GM20431 (cell line): ENCODE measurements around the gene ARL17B.
"Not testable (repeated sequence)": the region's sequence is repeated elsewhere in the genome, so short reads cannot be mapped to it uniquely, and the experiment has no call there.

Source experiments
- in situ Hi-C: fragments of 300-500 bp; cut with MseI, MboI; formaldehyde crosslinking; loops from one replicate; pipeline ENCODE4 v1.15.0; 2020; ENCODE audit warnings: low sequenced_read_pairs; ENCODE audit not compliant: unreplicated experiment

ARL17B gene

DNA sequence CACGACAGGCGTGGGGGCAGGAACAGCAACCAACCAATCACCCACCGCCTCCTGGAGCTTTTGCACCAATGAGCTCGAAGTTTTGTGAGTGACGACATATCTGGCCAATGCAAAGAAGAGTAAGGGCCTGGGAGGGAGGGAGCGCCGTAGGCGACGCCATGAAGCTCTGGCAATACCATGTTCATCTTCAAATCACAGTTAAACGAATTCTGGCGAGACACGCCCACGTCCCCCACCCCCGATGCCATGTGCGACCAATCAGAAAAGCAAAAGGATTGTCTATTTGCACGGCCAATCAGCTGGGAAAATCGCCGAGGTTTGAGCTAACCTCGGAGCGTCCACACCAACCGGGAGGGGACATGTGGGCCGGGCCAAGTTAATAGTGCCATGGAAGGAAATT, at the start of gene ARL17B:
ARL17B (minus strand) TSS at position 12 of the 400 bp plus-strand sequence. CDS start 3,369 bp downstream, outside the sequence.
- in situ Hi-C loops, result not testable (repeated sequence)

DNA sequence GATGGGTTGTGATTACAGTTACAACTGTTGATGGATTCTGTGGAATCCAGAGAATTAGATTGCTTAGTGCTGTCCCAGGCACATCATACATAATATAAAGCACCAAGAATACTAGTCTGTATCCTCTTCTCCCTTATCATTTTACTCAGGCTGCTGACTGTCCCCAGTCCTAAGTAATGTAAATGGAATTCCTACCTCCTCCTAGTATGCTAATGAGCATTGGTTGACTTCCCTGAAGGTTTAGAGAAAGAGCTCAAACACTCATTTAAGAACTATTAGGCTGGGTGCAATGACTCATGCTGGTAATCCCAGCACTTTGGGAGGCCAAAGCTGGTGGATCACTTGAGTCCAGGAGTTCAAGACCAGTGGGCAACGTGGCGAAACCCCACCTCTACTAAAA, 48.3 kb upstream of the ARL17B start:
- in situ Hi-C loops, result not testable (repeated sequence)

DNA sequence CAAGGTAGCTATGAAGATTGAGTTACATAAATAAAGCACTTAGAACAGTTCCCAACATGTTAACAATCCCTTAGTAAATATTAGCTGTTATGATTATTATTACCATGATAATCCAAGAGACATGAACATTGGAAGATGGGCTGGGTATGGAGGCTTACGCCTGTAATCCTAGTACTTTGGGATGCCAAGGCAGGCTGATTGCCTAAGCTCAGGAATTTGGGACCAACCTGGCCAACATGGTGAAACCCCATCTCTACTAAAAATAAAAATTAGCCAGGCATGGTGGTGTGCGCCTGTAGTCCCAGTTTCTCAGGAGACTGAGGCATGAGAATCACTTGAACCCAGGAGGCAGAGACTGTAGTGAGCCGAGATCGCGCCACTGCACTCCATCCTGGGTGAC, 45.6 kb upstream of the ARL17B start:
- in situ Hi-C loops, result not testable (repeated sequence)

DNA sequence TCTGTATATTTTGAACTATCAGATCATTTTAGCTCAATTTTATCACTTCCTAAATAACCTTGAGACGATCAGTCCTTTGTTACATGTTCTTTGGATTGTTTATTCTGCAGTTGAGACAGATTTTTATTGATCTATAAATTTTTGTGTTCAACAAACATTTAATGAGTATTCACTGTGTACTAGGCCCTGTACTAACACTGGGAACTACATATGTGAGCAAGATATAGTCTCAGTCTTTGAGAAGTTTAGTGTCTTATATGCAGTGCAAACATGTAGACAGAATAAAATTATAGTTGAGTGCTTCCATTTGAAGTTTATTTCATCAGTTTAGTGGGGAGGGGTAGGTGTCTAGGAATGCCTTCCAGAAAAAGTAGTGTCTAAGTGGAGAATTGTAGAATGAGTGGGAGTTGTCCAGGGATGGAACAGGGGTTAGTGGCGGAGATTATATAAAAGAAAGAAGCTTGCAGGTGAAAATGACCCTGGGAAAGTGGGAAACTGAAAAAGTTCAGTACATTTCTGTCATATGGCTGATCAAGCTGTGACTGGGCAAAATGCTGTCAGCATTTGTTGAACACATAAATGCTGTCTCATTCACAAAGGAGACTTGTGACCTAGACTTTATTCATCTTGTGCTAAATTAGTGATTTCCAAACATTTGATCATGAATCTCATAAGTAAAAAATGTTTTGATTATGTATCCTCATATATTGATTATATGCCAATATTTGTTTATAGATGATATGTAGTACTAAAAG, 39.6 kb upstream of the ARL17B start:
- in situ Hi-C loops, result not testable (repeated sequence)

DNA sequence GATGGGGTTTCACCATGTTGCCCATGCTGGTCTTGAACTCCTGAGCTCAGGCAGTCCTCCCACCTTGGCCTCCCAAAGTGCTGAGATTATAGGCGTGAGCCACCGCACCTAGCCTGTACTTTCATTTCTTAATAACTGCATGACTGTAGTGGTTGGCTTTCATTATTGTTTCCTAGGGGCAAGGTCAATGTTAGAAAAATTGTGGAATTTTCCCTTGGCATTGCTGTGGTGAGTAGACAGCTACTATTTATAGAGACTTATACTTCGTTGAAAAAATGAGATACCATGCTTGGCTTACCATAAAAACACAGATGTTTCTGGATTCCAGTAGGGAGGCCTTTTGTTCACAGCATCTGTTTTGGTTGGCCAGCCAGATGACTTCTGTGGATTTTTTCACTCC, 39.0 kb upstream of the ARL17B start:
- in situ Hi-C loops, result not testable (repeated sequence)

DNA sequence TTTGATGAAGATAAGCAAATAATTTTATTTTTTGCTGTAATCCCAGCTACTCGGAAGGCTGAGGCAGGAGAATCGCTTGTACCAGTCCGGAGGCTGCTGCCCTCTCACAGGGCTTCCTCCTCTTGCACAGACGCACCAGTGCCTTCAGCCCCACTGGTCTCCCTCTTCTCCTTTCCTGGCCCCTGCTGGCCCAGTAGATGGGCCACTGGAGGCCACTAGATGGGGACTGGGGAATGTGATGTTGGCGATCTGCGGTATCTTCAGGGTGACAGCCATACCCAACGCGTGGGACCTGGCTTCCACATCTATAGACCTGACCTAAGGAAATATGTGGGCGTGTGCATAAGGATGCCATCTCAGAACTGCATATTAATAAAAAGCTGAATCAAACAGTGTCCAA, 38.4 kb upstream of the ARL17B start:
- in situ Hi-C loops, result not testable (repeated sequence)

DNA sequence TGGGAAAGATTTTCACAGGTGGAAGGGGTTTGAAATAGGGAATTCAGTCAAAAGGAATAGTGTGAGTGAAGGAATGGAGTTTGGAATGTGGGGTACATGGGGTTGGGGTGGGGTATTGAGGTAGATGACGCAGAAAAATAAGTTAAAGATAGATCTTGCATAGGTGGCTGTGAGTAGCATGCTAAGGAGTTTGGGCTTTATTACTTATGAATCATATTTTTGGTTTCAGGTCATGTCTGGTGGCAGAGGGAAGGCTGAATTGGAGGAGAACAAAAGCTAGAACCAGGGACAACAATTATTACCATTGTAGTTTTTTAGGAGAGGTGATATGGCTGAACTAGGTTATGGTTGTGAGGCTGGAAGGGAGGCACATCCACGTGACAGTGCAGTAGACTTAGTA, 34.7 kb upstream of the ARL17B start:
- in situ Hi-C loops, result not testable (repeated sequence)

DNA sequence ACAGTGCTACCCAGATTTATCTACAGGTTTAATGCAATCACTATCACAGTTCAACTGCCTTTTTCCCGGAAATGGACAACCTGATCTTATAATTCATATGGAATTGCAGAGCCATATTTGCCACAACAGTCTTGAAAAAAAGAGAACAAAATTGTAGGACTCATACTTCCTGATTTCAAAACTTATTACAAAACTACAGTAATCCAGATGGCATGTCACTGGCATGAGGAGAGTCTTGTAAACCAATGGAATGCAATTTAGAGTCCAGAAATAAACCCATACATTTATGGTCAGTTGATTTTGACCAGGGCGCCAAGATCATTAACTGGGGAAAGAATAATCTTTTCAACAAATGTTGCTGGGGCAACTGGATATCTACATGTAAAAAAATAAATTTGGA, 32.1 kb upstream of the ARL17B start:
- in situ Hi-C loops, result not testable (repeated sequence)

DNA sequence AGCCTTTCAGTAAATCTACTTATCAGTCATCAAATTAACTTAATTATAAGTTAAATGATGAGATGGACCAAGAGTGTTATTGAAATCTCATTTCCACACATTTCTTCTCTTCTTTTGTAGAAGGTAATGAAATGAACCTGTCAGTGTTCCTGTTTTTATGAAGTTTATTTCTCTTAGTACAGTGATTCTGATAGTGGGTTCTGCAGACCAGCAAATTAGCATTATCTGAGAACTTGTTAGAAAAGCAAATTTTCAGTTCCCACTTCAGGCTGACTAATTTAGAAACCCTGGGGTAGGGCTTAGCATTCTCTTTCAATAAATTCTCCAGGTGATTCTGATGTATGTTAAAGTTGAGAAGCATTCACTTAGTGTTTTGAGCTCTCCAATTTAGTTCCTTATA, 23.9 kb upstream of the ARL17B start:
- in situ Hi-C loops, result not testable (repeated sequence)

DNA sequence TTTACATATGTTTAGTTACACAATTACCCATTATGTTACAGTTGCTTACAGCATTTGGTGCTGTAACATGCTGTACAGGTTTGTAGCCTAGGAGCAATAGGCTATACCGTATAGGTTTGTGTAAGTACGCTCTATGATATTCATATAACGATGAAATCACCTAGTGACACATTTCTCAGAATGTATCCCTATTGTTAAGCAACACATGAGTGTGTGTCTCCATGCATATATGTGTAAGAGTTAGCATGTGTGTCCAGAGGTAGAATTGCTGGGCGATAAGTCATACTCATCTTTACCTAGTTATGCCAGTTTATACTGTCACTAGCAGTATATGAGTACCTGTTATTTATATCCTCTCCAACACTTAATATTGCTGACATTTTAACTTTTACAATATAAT, 21.6 kb upstream of the ARL17B start:
- in situ Hi-C loops, result not testable (repeated sequence)

DNA sequence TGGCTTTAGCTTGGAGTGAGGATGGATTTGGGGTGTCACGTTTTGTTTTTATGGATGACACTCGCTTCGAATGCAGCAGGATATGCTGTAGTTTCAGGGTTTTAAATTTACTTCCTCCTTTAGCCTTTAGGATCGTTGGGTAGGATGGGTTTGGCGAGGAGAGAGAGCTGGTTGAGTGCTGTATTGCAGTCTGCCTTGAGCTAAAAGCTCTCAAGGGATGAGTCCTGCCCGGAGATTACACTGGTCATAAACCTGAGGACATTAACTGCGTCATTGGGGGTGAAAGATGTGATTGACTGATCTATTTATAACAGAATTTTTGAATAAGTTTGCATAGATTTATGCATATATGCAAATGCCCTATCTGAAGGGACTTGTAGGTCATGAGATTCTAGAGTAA, 11.9 kb upstream of the ARL17B start:
- in situ Hi-C loops, result not testable (repeated sequence)

DNA sequence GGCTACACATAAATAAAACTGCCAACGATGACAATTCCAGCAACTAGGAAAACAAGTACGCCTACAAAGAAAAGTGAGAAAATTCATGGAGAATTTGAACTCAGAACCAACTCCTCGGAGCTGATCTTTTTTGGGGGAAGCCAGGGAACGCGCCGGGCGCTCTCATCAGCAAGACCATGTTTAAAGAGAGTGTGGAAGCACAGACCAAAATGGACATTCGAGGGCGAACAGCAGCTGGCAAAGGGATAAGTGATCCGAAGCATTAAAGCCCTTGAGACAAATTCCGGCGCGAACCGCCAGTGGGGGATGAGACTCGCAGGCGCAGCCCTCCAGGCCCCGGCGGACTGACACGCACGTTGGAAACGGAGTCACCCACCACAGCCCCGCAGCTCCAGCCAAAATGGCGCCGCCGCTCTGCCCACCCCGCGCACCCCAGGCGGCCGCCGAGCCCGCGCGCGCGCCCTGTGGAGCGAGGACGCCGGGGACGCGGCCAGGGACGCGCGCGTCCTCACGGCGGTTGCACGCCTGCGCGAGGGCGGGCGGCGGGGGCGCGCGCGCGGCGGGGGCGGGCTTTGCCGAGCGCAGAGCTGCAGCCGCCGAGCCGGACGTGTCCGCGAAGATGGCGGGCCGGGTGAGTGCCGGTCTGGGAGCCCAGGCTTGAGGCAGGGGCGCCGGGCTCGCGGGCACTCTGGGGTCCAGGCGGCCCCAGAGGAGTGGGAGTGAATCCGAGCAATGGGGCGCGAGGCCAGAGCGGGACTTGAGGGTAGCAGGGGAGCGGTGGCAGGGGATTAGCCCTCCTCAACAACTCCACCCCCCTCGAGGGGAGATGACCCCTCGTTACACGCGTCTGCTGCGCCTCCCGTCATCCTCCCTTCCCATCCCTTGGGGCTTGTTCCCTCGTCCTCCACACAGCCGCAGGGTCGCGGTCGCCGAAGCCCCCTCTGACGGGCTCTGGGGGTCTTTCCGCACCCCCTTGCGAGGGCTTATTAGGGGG, 11.0 kb upstream of the ARL17B start:
- in situ Hi-C loops, result not testable (repeated sequence)

DNA sequence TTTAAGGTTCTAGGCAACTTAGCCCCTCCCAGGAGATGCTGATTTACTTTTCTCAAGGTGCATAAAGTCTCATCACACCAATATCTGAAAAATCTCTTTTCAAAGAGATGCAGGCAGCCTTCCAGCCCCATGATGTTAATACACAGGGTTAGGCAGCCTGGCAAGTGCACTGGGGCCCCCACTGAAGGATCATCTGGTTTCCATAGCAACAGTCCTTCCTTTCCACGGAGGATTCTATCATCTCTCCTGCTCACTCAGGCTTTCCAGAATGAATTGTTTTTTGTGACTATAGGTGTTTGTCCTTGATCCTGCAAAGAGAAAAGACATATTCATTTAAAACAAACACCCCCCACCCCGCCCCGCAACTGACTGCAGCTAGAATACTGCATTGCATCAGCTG, 6.0 kb upstream of the ARL17B start:
- in situ Hi-C loops, result not testable (repeated sequence)

DNA sequence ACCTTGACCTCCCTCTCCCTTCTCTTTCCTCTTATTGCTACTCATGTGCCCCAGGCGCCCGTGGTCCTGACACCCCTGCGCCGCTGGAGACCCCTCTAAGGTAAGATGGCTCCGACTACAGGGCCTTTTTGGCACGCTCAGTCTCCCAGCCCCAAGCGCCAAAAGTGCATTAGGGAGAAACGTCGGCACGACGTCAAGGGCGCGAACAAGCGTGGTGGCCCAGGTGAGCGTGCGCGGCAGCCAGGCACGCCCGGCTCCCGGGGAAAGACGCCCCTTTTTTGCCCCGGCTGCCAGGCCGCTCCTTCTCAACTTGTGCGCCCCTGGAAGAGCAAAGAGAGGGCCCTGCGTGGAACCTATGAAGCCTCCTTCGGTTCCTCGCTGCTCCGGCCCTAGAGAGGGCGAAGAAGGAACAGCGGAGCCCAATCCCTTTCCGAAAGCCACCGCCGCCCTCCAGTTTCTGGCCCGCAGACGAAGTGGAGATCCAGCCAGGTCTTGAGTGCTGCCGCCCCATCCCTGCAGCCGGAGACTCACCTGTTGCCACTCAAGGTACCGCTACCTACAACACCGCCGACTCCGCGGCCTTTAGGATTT, 326 bp downstream of the ARL17B start:
- in situ Hi-C loops, result not testable (repeated sequence)

DNA sequence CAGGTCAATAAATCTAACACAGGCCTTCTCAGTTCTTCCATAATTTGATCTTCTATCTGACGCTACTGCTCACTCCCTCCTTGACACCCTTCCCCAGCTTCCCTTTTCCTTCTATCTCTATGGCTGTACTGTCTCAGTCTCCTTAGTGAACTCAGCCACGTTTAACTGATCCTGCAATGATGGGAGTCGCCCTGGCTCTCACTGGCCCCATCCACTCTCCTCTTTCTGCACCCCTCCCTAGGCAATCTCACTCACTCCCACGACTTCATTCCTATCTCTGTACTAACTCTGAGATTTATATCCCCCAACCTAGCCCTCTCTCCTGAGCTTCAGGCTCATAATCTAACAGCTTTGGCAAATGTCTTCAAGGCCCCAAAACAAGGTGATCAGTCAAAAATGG, 7.7 kb downstream of the ARL17B start:
- in situ Hi-C loops, result not testable (repeated sequence)

DNA sequence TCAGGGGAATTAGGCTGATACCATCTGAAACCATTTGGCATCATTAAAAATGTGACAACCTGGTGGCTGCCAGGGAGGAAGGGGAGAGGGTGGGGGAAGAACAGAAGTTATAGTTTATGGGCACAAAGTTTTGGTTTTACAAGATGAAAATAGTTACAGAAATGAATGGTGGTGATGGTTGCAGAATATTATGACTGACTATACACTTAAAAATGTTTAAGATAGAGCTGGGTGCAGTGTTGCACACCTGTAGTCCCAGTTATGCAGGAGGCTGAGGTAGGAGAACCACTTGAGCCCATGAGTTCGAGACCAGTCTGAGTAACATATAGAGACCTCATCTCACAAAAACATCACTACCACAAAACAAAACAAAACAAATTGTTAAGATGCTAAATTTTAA, 12.5 kb downstream of the ARL17B start:
- in situ Hi-C loops, result not testable (repeated sequence)

DNA sequence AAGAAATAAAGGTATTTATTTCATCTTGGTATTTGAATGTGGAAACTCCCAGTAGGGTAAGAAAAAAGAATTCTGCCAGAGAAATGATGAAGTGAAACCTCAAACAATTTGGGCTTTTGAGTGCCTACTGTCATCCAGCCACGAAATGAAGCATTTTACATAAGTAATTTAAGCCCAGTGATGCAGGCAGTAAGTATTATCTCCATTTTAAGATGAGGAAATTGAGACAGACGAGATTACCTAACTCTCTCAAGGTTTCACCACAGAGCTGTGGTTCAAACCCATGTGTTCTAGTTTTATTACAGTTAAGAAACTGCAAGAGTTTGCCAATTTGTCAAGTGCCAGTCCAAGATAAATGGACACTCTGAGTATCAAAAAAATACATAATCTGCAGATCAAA, 13.2 kb downstream of the ARL17B start:
- in situ Hi-C loops, result not testable (repeated sequence)

DNA sequence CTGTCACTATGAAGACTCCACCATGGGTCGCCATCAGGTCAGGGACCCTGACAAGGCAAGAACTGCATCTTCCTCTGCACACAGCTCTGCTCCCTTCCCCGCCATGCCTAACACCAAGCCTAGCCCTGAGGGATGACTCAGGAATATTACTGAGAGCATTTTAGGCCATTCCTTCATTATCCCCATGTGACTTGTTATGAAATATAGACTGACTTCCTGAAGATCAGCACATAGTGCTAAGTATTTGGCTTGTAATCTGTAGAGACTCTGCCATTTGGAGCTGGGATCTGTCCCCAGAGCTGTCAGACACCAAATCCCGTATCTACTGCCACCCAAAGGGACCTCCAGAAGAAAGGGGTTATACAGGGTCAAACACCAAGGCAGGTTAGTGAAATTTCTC, 19.4 kb downstream of the ARL17B start:
- in situ Hi-C loops, result not testable (repeated sequence)

DNA sequence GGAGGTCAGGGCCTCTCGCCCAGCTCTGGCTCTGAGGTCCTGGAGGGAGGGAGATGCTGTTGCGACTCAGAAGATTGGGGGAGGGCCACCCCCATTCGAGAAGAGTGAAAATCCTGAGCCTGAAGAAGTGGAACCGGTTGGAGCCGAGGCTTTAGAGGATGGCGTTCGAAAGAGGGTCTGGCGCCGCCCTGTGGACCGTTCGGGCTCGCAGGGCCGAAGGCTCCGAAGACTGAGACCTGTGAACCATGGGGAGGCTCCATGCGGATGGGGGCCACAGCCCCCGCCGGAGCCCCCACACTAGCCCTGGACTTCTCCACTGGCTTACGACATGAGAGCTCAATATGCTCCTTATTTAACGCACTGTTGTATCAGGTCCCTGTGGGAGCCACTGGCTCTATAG, 20.3 kb downstream of the ARL17B start:
- in situ Hi-C loops, result not testable (repeated sequence)

DNA sequence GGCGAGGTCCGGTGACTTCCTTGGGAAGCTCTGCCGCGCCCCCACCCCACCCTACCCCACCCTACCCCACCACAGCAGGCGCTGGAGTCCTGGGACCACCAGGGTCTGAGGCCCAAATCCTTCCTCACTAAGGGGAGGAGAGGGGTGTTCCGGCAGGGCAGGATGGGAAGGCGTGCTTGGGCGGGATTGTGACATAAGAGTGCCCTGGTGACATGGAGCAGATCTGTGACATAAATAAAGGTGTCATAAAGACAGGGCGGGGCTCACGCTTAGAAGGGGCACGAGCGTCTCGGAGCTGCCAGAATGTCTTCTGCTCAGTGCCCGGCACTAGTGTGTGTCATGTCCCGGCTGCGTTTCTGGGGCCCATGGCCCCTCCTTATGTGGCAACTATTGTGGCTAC, 66.7 kb downstream of the ARL17B start, which contains the start of gene LRRC37A:
LRRC37A (plus strand) TSS at position 301 of the 400 bp plus-strand sequence; CDS start at position 304, 3 bp downstream.
- in situ Hi-C loops, result loop anchor here (25.0 kb wide), 2 partner anchors 108 to 283 kb away; partner anchors contain the start of gene KANSL1
